GM19240 (cell line): Measurements from ENCODE around the gene FADS2.

Source experiments
- DNase-seq: peaks from one replicate; pipeline ENCODE4 v3.0.0; 2011; ENCODE audit warnings: low spot score; ENCODE audit not compliant: insufficient read length

Gene FADS2

GRCh38 chr11:61827571-61828378, at the start of gene FADS2:
Gene FADS2, plus strand, starts transcription at chr11:61828300. Its CDS starts 91 bp downstream, at chr11:61828391.
- DNase-seq, result no peak

- DNase-seq, result no peak
These were observed 49.7 kb upstream of the FADS2 start for GRCh38 chr11:61778357-61778886.

- no peak for DNase-seq
These were observed 49.0 kb upstream of the FADS2 start for GRCh38 chr11:61778920-61779650.

- no peak for DNase-seq
These were observed 48.2 kb upstream of the FADS2 start for GRCh38 chr11:61779666-61780525.

- no peak for DNase-seq
These were observed 47.4 kb upstream of the FADS2 start for GRCh38 chr11:61780581-61781162.

- DNase-seq, result no peak
These were observed 46.5 kb upstream of the FADS2 start for GRCh38 chr11:61781585-61781984.

GRCh38 chr11:61782299-61782698, 45.8 kb upstream of the FADS2 start:
- DNase-seq, result no peak

- DNase-seq, result no peak
These were observed 45.3 kb upstream of the FADS2 start for GRCh38 chr11:61782841-61783240.

GRCh38 chr11:61783717-61784505, 44.2 kb upstream of the FADS2 start:
- DNase-seq, result no peak

GRCh38 chr11:61784506-61784805, 43.6 kb upstream of the FADS2 start:
- DNase-seq, result no peak

- no peak for DNase-seq
These were observed 42.2 kb upstream of the FADS2 start for GRCh38 chr11:61785837-61786402.

- DNase-seq, result no peak
These were observed 40.1 kb upstream of the FADS2 start for GRCh38 chr11:61787928-61788491.

- no peak for DNase-seq
These were observed 36.3 kb upstream of the FADS2 start for GRCh38 chr11:61791737-61792309.

GRCh38 chr11:61792310-61793082, 35.6 kb upstream of the FADS2 start, which contains the start of the genes FEN1 and TMEM258:
Gene FEN1, plus strand, starts transcription at chr11:61792911. Its CDS starts 2,451 bp downstream, at chr11:61795362.
Gene TMEM258, minus strand, starts transcription at chr11:61792599. Its CDS starts 41 bp downstream, at chr11:61792558.
- peak; percentile 95 for DNase-seq

GRCh38 chr11:61793083-61793828, 34.8 kb upstream of the FADS2 start:
- no peak for DNase-seq

GRCh38 chr11:61793829-61794204, 34.3 kb upstream of the FADS2 start:
- DNase-seq, result no peak

GRCh38 chr11:61794579-61794978, 33.5 kb upstream of the FADS2 start:
- DNase-seq, result no peak

- no peak for DNase-seq
These were observed 32.6 kb upstream of the FADS2 start for GRCh38 chr11:61795459-61795858.
